GM19455 (cell line): Measurements from ENCODE around the gene OR2L5.

ENCODE experiments used
- ATAC-seq: cut with Tn5 transposase; IDR thresholded peaks from one replicate; pipeline ENCODE4 v1.9.1; 2021; ENCODE audit not compliant: unreplicated experiment

The OR2L5 gene, protein sequence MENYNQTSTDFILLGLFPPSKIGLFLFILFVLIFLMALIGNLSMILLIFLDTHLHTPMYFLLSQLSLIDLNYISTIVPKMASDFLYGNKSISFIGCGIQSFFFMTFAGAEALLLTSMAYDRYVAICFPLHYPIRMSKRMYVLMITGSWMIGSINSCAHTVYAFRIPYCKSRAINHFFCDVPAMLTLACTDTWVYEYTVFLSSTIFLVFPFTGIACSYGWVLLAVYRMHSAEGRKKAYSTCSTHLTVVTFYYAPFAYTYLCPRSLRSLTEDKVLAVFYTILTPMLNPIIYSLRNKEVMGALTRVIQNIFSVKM

DNA sequence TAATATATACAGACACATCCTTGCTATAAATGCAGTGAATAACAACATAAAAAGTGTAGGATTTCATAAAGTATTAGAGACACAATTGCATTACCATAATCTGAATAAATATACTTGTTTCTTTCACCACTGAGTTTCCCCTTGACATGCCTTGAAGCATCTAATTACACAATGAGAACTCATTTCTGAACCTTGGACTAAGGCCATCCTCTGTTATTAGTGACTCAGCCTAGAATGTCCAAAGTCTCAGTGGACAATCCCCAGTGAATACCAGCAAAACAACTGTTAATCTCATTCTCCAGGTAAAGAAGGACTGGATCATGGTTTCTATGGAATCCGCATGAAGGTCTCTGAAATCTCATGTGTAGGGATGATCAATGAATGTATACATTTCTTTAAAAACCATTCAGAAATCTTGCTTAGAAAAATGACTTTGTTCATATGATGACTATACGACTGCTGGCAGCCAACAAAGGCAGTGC lies at the start of gene OR2L5:
Gene OR2L5 (plus strand): TSS at position 432 of the 482 bp plus-strand sequence. CDS start 8,288 bp downstream, outside the sequence.
- ATAC-seq = no peak

DNA sequence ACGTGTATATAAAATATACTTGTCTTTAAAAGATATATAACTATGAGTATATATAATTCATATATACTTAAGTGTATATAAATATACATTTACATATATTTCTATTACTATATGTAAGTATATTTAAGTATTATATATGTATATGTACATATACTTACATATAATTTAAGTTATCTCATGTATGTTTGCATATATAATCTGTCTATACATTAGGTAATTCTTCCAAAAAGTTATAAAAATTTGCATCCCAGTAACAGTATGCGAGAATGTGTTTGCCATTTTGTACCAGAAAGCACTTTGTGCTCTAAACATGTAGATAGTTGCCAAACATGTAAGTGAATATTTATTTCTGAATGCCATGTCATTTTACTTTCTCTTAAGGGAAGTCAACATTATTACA lies 48.5 kb upstream of the OR2L5 start, which contains the start of gene OR2AK2:
Gene OR2AK2 (plus strand): TSS at position 301 of the 400 bp plus-strand sequence. CDS start 144 bp downstream, outside the sequence.
- no peak for ATAC-seq

DNA sequence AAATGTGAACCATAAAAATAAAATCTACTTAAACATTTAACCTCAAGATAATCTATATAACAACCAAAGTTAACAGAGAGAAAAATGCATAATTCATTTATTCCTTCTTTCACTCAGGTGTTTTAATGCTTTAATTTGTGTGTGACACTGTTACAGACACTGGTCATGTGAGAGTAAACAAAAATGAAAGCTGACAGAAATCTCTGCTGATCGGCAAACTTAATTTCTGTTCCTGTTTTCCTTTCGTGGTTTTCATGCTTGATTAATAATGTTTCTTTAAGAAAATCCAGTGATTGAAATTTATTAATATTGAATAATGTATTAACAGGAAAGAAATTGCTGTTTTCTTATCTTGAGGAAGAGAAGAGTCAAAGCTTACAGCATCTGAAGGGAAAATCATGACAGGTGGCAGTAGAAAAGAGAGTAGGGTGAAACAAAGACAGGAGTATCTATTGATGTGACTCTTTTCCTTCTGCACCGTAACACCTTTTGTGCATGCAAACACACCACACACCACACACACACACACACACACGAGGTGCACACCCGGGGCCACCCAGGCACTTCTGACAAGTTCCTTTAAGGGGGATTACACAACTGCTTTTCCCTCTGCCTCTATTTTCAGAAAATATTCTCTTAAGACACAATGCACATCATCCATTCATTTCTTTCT lies 46.8 kb upstream of the OR2L5 start:
- peak; percentile 90 for ATAC-seq

DNA sequence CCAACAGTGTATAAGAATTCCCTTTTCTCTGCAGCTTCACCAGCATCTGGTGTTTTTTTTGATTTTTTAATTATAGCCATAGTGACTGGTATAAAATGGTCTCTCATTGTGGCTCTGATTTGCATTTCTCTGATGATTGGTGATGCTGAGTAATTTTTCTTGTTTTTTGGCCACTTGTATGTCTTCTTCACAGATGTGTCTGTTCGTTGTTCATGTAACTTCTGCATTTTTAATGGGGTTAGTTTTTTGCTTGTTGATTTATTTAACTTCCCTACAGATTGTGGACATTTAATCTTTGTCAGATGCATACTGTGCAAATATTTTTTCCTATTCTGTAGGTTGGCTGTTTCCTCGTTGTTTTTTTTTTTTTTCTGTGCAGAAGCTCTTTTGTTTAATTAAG lies 20.5 kb upstream of the OR2L5 start:
- ATAC-seq = no peak

DNA sequence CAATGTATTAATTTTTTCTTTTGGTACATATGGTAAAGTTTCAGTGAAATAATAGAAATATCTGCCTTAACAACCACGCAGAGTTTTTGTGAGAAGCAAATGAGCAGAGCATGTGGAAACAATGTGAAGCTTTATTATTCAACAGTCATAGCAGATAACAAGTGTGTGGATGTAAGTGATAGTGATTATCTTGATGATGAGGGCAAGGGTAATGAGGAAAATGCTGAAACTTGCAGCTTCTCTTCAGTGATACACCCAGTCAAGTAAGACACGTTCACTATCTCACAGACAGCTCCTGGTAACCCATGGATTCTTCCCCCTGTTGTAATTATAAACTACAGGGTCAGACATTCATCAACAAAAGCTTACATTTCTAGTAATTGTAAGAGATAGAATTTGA lies 14.6 kb upstream of the OR2L5 start:
- ATAC-seq = no peak

DNA sequence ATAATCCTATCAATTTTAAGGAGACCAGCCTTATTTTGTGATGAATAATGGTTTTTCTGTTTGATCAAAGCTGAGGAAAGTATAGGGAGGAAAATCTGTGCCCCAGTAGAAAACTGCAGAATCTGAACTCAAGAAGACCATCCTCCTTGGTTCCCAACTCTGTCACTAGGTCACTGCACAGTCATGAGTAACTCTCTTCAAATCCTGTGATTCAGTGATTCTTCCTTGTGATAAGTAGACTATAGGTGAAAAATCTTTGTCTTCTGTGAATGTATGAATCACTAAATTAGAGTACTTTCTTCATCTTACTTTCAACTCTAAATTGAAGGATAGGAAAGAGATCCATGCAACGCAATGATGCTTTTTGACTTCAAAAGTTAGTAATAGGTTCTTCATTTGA lies 13.3 kb upstream of the OR2L5 start:
- ATAC-seq = no peak

DNA sequence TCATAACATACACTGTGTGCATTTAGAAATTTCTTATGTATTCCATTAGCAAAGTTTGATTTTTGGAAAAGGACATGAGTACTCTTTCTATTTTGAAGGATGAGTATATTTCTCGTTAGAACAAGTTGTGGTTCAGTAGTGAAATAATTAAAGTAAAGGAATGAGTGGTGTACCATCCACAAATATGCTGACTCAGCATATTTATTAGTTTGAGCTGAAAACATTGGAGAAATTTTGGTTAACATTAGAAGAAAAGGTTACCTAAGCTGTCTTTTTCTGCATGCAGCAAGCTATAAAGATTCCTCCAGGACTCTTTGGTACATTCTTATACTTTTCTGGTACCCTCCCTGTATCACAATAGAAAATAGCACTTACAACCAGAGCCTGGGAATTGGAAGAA lies 5.7 kb upstream of the OR2L5 start:
- ATAC-seq = no peak

DNA sequence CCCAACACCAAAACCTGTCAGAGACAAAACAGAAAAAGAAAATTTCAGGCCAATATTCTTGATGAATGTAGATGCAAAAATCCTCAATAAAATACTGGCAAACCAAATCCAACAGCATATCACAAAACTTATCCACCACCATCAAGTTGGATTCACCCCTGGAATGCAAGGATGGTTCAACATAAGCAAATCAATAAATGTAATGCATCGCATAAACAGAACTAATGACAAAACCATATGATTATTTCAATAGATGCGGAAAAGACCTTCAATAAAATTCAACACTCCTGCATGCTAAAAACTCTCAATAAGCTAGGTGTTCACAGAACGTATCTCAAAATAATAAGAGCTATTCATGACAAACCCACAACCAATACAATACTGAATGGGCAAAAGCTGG lies 3.8 kb upstream of the OR2L5 start:
- ATAC-seq = no peak

DNA sequence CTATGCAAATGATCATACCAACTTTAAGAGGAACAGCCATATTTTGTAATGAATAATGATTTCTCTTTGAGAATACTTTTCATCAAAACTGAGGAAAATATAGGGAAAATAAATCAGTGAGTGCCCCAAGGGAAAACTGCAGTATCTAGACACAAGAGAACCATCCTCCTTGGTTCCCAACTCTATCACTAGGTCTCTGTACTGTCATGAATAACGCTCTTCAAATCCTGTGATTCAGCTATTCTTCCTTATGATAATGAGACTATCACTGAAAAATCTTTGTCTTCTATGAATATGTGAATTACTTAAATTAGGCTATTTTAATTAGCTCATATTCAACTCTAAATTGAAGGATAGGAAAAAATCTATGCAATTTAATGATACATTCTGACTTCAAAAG lies 2.3 kb downstream of the OR2L5 start:
- ATAC-seq = no peak

DNA sequence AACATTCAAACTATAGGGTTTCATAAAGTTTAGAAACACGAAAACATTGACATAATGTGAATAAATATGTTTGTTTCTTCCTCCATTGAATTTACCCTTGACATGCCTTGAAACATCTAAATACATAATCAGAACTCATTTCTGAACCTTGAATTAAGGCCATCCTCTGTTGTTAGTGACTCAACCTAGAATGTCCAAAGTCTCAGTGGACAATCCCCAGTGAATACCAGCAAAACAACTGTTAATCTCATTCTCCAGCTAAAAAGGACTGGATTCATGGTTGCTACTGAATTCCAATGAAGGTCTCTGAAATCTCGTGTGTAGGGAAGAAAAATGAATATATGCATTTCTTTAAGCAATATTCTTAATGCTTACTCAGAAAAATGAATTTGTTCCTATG lies 16.3 kb downstream of the OR2L5 start, which contains the start of gene OR2L2:
Gene OR2L2 (plus strand): TSS at position 301 of the 400 bp plus-strand sequence. CDS start 8,198 bp downstream, outside the sequence.
- ATAC-seq = no peak

DNA sequence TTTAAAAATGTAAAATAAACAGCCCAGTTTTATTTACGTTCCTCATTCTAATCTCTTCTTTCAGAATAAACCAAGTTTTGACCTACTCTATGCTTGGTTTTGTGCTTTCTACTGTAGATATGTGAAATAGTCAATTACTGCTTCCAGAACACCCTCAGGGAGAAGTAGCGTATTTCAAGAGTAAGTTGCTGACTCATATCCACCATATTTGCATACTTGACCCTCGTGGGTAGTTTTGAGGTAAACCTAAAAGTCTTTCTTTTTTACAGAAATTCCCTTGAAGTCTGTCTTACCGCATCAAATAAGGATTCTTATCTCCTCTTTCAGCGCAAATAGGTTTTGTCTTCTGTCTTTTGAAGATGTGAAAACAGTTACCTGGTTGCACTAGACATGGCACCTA lies 31.7 kb downstream of the OR2L5 start:
- no peak for ATAC-seq

DNA sequence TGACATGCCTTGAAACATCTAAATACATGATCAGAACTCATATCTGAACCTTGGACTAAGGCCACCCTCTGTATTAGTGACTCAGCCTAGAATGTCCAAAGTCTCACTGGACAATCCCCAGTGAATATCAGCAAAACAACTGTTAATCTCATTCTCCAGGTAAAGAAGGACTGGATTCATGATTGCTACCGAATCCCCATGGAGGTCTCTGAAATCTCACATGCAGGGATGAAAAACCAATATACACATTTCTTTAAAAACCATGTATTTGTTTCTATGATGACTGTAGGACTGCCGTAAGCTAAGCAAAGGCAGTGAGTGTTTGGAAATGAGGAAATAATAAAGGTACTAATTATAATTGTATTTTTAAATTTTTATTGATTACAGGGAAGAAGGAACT lies 33.1 kb downstream of the OR2L5 start, which contains the start of gene OR2L3:
Gene OR2L3 (plus strand): TSS at position 301 of the 400 bp plus-strand sequence. CDS start 13,846 bp downstream, outside the sequence.
- no peak for ATAC-seq

DNA sequence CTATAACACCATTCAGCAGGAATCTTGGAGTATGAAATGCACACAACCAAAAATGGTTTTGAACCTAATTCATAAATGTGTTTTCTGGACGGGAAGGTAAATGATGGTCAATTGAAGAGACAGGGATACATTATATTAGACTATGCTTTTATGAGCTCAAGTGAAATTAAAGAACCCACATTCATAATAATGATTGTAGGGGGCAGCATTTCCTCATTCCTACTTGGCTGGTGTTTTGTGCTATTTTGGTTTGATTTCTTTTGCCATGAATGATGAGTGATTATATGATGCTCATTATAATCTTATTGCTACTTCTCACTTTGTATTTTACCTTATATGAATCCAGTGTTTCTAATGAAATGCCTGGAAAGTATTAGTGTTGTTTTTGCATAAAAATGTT lies 33.5 kb downstream of the OR2L5 start:
- ATAC-seq = no peak

DNA sequence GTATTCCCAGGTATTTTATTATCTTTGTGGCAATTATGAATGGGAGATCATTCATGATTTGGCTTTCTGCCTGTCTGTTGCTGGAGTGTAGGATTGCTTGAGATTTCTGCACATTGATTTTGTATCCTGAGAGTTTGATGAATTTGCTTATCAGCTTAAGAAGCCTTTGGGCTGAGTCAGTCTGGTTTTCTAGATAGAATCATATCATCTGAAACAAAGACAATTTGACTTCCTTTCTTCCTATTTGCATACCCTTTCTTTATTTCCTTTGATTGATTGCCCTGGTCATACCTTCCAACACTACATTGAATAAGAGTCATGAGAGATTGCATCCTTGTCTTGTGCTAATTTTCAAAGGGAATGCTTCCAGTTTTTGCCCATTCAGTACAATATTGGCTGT lies 41.2 kb downstream of the OR2L5 start:
- no peak for ATAC-seq

DNA sequence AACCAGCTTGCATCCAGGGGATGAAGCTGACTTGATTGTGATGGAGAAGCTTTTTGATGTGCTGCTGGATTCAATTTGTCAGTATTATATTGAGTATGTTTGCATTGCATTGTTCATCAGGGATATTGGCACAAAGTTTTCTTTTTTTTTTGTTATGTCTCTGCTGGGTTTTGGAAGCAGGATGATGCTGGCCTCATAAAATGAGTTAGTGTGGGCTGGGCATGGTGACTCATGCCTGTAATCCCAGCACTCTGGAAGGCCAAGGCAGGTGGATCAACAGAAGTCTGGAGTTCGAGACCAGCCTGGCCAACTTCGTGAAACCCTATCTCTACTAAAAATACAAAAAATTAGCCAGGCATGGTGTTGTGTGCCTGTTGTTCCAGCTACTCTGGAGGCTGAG lies 41.8 kb downstream of the OR2L5 start:
- no peak for ATAC-seq

DNA sequence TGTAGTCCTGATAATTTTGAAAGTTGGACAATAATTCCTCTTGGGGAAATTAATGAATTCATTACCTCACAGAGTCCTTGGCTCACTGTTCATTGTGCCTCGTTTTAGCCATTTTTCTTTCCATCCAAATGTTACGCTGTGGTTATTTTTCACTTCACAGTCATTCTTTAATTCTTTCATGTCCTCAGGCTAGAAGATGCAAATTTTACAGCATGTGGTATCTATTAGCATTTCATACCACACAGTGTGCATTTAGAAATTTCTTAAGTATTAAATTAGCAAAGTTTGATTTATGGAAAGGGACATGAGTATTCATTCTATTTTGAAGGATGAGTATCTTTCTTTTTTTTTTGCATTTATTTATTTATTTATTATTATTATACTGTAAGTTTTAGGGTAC lies 51.6 kb downstream of the OR2L5 start:
- no peak for ATAC-seq

DNA sequence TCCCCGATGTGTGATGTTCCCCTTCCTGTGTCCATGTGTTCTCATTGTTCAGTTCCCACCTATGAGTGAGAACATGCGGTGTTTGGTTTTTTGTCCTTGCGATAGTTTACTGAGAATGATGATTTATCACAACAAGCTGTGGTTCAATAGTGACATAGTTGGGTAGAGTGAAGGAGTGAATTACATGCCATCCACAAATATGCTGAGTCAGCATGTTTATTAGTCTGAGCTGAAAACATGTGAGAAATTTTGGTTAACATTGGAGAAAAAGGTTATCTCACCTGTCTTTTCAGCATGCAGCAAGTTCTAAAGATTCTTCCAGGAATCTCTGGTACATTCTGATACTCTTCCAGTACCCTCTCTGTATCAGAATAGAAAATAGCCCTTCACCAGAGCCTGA lies 52.1 kb downstream of the OR2L5 start:
- no peak for ATAC-seq
